GM19035 (cell line): Measurements from ENCODE around the gene ANKRD16.
A peak's percentile ranks its signal among the peaks of the same experiment; 100 is the strongest.
"Not testable (repeated sequence)": the region's sequence is repeated elsewhere in the genome, so short reads cannot be mapped to it uniquely, and the experiment has no call there.

Source experiments
- ATAC-seq: cut with Tn5 transposase; IDR thresholded peaks from one replicate; pipeline ENCODE4 v1.9.1; 2021; ENCODE audit not compliant: unreplicated experiment

ANKRD16 gene

DNA sequence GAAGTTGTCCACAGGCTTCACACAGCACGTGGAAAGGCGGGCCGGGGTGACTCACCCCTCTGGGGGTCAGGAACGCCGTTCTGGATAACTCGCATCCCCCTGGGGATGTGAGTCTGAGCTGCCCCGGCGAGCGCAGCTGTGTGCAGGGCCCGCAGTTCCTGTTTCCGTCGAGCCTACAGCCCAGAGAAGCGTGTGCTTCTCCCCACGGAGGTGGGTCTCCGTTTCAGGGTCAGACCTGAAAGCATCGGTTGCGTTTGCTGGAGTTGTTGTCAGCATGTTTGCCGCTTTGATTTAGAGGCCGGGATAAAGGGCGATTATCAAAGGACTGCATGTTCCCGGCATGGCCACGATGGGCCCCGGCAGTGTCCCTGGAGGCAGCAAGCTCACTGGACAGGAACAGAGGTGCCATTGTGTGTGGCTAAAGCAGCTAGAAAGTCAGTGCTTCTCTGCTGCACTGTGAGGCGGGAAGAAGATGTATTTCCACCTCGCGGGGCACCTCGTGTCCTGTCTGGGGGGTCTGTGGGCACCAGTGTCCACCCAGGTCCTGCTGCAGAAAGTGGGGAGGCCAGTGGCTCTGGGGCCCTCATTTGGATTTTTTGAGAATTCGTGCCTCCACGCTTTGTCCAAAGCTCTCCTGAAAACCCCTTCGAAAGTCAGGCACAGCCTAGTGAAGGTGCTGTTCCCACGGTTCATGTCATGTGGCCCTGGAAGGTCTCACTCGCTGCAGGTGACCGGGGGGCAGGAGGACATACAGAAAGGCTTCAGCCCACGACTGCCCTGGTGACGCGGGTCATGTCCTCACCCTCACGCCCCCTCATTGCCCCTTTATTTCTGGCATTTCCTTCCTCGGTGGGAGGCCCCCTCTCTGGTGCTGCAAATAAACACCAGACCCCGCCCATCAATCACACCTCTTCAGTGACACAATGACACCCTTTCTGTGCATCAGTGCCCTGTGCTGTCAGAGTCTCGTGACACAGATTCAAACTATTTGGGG lies 49.1 kb downstream of the ANKRD16 start:
- ATAC-seq = peak; percentile 76

- ATAC-seq = not testable (repeated sequence)
Observed at GRCh38 chr10:5836181-5836580, 53.5 kb downstream of the ANKRD16 start.

DNA sequence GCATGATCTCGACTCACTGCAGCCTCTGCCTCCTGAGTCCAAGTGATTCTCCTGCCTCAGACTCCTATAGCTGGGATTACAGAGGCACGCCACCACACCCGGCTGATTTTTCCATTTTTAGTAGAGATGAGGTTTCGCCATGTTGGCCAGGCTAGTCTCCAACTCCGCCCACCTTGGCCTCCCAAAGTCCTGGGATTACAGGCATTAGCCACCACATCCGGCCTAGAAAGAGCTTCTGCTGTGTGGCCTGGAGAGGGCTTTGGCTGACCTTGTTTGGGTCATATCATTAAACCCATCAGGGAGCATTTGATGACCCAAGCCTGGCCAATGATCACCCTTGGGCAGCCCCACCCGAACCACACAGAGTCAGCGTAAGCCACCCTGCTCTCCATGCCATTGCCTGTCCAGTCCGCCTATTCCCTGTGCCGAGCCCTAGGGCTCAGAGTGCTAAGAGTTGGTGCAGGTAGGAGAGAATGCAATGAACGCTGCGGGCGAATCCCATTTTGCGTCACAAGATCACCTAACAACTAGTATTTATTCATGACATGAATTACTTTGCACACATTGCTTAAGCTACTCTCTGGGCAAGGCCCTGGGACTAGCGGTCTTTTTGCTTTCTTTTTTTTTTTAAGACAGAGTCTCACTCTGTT lies 54.1 kb downstream of the ANKRD16 start:
- no peak for ATAC-seq

DNA sequence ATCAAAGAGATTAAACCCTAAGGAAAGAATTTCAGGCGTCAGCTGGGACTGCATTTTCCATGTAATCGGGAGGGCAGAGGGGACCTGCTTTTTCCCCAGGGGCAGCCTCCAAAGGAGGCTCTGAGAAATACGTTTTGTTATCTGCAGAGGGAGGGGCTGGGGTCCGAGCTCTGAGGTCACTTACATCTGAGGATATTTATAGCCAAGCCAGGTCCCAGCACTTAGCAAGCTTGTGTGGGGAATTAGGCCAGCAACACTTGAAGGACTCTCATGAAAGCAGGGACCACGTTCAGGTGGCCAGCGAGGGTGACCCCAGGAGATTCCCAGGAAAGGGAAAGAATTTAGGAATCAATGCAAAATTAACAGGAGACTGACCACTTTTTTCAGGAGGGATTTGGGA lies 55.9 kb downstream of the ANKRD16 start:
- ATAC-seq = no peak

GRCh38 chr10:5832946-5833345 lies 56.7 kb downstream of the ANKRD16 start:
- no peak for ATAC-seq

- no peak for ATAC-seq
Observed at GRCh38 chr10:5831446-5831782, 58.3 kb downstream of the ANKRD16 start.

DNA sequence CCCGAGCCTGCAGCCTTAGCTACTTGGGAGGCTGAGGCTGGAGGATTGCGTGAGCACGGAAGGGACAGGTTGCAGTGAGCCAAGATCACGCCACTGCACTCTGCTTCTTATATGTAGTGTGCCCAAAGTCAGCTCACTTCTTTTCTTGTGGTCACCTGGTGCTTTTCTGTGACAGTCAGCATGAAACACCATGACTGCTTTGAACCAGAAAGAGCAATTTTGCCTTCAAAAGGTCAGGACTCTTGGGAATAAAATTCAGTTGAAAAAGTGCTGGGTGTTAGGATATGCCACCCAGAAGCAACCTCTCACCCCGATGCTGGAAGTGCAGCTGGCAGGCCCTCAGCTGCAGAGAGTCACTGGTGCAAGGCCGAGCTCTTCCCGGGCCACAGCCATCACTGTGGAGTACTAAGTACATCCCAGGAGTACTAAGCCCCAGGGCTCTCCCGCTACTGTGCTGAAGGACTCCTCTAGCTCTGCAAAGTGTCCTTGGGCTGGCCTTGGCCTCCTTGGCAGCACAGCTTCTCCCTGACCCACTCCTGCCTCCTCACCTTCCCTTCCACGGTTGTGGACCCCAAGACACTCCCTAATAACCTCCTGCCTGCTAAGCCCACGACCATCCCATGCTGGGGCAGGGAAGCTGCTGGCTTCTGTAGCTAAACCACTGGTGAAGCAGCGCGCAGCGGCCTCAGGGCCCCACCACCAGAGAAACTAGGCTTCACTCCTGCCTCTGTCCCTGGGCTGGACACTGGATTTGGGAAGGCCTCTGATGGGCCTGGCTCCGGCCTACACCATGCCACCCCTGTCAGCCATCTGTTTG lies 58.9 kb downstream of the ANKRD16 start:
- ATAC-seq = no peak

GRCh38 chr10:5829267-5829666 lies 60.4 kb downstream of the ANKRD16 start:
- ATAC-seq = no peak

DNA sequence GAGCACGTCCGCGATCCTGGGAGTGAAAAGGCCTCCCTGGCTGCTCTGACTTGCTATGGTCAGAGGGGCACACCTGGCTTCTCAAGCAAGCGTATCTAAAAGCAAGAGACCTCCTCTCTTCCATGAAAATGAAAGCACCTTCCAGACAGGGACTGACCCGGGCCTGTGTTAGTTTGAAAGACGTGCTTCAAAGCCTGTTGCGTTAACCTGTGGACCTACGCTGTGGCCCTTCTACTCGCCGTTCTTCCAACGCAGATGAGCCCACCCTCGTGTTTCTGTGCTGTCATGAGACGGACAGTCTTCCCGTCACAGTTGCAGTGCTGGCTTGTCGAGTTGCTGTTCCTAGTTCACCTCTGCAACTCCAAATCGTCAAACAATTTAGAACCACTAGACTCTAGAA lies 61.0 kb downstream of the ANKRD16 start:
- ATAC-seq = no peak

- ATAC-seq = no peak
Observed at GRCh38 chr10:5827841-5828240, 61.9 kb downstream of the ANKRD16 start.

GRCh38 chr10:5826511-5826910 lies 63.2 kb downstream of the ANKRD16 start:
- ATAC-seq = not testable (repeated sequence)

- no peak for ATAC-seq
Observed at GRCh38 chr10:5818894-5819293, 70.8 kb downstream of the ANKRD16 start.

GRCh38 chr10:5818048-5818331 lies 71.7 kb downstream of the ANKRD16 start:
- ATAC-seq = no peak

DNA sequence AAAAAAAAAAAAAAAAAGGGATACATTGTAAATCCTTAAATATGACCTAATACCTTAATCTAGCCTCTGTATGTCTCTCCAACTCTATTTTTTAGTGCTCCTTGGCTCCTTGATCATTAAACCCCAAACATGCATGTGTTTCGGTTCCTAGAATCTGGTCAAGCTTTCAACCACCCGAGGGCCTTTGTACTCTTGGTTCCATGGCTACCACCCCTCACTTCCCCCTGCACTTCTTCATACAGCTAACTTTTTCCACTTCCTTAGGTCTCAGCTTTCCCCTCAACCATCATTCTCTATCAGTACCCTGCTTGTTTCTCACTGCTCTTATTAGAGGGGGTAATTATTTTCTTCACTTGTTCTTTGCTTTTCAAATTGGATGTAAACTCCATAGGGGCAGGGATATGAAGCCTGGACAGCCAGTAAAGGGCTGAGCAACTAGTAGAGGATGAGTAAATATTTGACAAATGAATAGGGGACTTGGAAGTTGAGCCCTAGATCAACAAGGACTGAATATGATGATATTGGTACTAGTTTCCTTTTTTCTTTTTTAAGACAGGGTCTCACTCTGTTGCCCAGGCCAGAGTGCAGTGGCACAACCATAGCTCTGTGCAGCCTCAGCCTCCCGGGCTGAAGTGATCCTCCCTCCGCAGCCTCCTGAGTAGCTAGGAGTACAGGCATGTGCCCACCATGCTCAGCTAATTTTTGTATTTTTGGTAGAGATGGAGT lies 72.2 kb downstream of the ANKRD16 start:
- no peak for ATAC-seq

- ATAC-seq = no peak
Observed at GRCh38 chr10:5816170-5816569, 73.5 kb downstream of the ANKRD16 start.

DNA sequence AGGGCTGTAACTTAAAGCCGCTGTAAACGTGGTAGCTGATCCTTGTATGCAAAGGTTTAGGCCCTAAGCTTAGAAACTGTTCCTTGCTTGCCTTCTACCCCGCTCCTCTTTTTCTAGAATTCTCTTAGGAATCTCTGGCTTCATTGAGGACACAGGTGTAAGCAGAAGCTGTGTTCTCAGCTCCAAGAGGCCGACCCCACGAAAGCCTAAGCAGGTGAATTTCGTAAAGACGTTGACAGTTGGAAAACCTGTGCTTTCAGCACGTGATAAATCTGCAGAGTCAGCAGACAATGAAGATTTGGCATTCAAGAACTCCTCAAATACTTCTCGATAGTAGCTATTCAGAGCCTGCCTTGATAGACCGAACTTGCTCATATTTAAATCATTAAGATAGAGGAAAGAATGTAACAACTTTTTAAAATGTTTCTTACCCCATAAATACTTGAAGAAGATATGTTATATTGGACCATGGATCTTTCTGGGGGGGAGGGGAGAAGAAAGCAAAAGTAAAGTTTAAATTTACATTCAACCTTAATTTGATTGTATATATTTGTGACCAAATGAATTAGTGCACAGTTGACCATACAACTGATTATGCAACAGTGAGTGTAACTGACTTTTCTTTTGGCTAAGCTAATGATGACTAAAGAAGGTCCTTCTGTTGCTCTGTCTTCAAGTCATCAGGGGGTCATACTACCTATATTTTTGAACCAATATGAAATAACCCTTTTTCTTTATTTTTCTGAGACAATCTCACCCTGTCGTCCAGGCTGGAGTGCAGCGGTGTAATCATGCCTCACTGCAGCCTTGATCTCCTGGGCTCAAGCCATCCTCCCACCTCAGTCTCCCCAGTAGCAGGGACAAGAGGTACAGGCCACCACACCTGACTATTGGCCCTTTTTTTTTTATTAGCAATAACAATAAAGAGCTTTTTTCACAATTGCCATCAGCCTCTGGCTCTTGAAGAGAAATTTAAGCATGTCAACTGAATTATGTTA lies 75.3 kb downstream of the ANKRD16 start:
- no peak for ATAC-seq

- ATAC-seq = peak; percentile 78
Observed at GRCh38 chr10:5813341-5814109, 76.2 kb downstream of the ANKRD16 start, which contains the start of gene GDI2. TSS of gene GDI2 (minus strand) at chr10:5813434. CDS start at chr10:5813258, 176 bp downstream.

DNA sequence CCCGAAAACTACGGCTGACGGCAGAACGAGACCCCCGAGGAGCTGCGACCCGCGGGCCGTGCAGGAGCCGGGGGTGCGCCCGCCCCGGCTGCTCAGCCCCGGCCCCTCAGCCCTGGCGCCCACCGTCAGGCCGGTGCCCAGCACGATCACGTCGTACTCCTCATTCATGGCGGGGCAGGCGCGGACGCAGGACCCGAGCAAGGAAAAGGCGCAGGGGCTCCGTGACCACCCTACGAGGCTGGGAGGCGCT lies 76.7 kb downstream of the ANKRD16 start:
- ATAC-seq = peak; percentile 31
